A549 (cell line): Measurements from ENCODE around the gene CD226.

Experiments
- POLR2A ChIP-seq: IDR thresholded peaks from 2 replicates; pipeline ENCODE4 v1.6.1; 2012; ENCODE audit warnings: mild to moderate bottlenecking, low read length
- ZFP36 ChIP-seq: fragments of 450-650 bp; IDR thresholded peaks from 2 replicates; pipeline ENCODE4 v1.6.1; 2014; ENCODE audit warnings: borderline replicate concordance; ENCODE audit not compliant: partially characterized antibody

DNA sequence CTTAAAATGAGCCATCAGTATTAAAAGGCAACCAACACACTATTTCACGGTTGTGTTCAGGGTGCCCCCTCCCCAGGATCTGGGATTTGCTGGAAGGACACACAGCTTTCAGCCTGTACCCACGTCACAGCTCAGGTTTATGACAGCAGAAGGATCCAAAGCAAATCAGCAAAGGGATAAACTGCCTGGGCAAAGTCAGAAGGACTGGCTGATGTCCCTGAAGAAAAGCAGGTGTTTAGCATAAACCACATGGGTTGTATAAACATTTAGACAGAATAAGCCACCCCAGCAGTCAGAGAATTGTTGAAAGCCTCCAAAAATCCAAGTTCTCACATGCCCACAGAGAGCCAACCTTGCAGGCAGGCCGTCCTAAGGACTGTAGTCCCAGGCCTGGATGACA is 63.9 kb downstream of the CD226 start:
- TF ChIP-seq ZFP36 (no peak), POLR2A (no peak)
